Superior temporal gyrus (tissue), 1 donor: ENCODE results near the gene ADH7.
"Not testable (repeated sequence)": the region's sequence is repeated elsewhere in the genome, so short reads cannot be mapped to it uniquely, and the experiment has no call there.

Experiments
- DNase-seq: peaks from one replicate; pipeline ENCODE4 v3.0.0-alpha.2; 2016; ENCODE audit errors: extremely low spot score

ADH7 gene

GRCh38 chr4:99415762-99416161 is 19.4 kb downstream of the ADH7 start:
- DNase-seq: not testable (repeated sequence)

GRCh38 chr4:99414902-99415301 is 20.2 kb downstream of the ADH7 start:
- DNase-seq: not testable (repeated sequence)

- no peak for DNase-seq
Observed at GRCh38 chr4:99414401-99414800, 20.7 kb downstream of the ADH7 start.

- DNase-seq: no peak
Observed at GRCh38 chr4:99413140-99413539, 22.0 kb downstream of the ADH7 start.

GRCh38 chr4:99411041-99411440 is 24.1 kb downstream of the ADH7 start:
- no peak for DNase-seq

- DNase-seq: no peak
Observed at GRCh38 chr4:99410075-99410474, 25.1 kb downstream of the ADH7 start.

GRCh38 chr4:99408346-99408745 is 26.8 kb downstream of the ADH7 start:
- peak; percentile 30 for DNase-seq

GRCh38 chr4:99405433-99406115 is 29.6 kb downstream of the ADH7 start:
- DNase-seq: peak; percentile 91

- DNase-seq: no peak
Observed at GRCh38 chr4:99404595-99405287, 30.4 kb downstream of the ADH7 start.

GRCh38 chr4:99403380-99404184 is 31.6 kb downstream of the ADH7 start:
- peak; percentile 18 for DNase-seq

GRCh38 chr4:99402765-99403164 is 32.4 kb downstream of the ADH7 start:
- no peak for DNase-seq

GRCh38 chr4:99400831-99401230 is 34.3 kb downstream of the ADH7 start:
- DNase-seq: no peak

- DNase-seq: no peak
Observed at GRCh38 chr4:99399017-99399416, 36.1 kb downstream of the ADH7 start.

- DNase-seq: no peak
Observed at GRCh38 chr4:99395595-99396364, 39.4 kb downstream of the ADH7 start.

GRCh38 chr4:99394896-99395295 is 40.2 kb downstream of the ADH7 start:
- no peak for DNase-seq

- DNase-seq: no peak
Observed at GRCh38 chr4:99390055-99390454, 45.1 kb downstream of the ADH7 start.

- DNase-seq: no peak
Observed at GRCh38 chr4:99389606-99390005, 45.5 kb downstream of the ADH7 start.

GRCh38 chr4:99383833-99384392 is 51.2 kb downstream of the ADH7 start:
- DNase-seq: no peak

GRCh38 chr4:99383399-99383798 is 51.7 kb downstream of the ADH7 start:
- no peak for DNase-seq

GRCh38 chr4:99382745-99383360 is 52.3 kb downstream of the ADH7 start:
- no peak for DNase-seq

- DNase-seq: no peak
Observed at GRCh38 chr4:99381588-99382175, 53.5 kb downstream of the ADH7 start.
